B cell (primary cell): Measurements from ENCODE around the gene APPL1. TPM values are rescaled to one million over a fixed set of nuclear protein-coding genes. Genes with fewer than 3 reads are reported as not detected.

Experiments
- ATAC-seq: fragments of 200-7000 bp; cut with Tn5 transposase; one replicate; pipeline ENCODE4 v1.10.0; 2021; ENCODE audit warnings: low read depth, mild to moderate bottlenecking, moderate number of reproducible peaks, moderate library complexity
- CTCF ChIA-PET: fragments of 350-600 bp; sonication (Branson Sonifier 250); formaldehyde crosslinking; loops from one replicate; lab custom pipeline; 2021; ENCODE audit warnings: antibody characterized with exemption, inconsistent platforms; lab: Charles Lee
- POLR2A ChIA-PET: fragments of 350-600 bp; sonication (Branson Sonifier 250); formaldehyde crosslinking; loops from one replicate; lab custom pipeline; 2021; ENCODE audit warnings: antibody characterized with exemption; lab: Charles Lee
- DNase-seq: peaks from one replicate; pipeline ENCODE4 v3.0.0; 2013
- H2AFZ ChIP-seq: 2 replicates; pipeline ENCODE4 v1.6.1; 2012; ENCODE audit warnings: mild to moderate bottlenecking, low read depth, low read length; ENCODE audit not compliant: insufficient read depth, poor library complexity, severe bottlenecking
- H3K27ac ChIP-seq, 2 donors: 1 replicate in 1 of 2; 2 replicates in 1 of 2; pipeline ENCODE4 v1.5.1; 2012 to 2013; ENCODE audit warnings: low read length in 2 of 2, mild to moderate bottlenecking in 2 of 2, moderate library complexity in 1 of 2
- H3K27me3 ChIP-seq, 4 experiments: fragments of 200-600 bp in 1 of 4; sonication (generic) in 1 of 4; replicated peaks in 1 of 4; 1 replicate in 2 of 4; 2 replicates in 2 of 4; pipeline versions ENCODE4 v1.6.1 to v1.7.0; 2013 to 2016; ENCODE audit warnings: low read length in 3 of 4, mild to moderate bottlenecking in 2 of 4, mixed read lengths in 1 of 4, moderate library complexity in 1 of 4; ENCODE audit not compliant: insufficient read depth in 4 of 4, control insufficient read depth in 3 of 4; ENCODE audit errors: control extremely low read depth in 1 of 4
- H3K36me3 ChIP-seq, 2 experiments: replicated peaks in 1 of 2; 1 replicate in 1 of 2; 2 replicates in 1 of 2; pipeline versions ENCODE4 v1.6.1 to v1.7.1; 2013; ENCODE audit warnings: low read length in 1 of 2; ENCODE audit not compliant: insufficient read depth in 2 of 2, control insufficient read depth in 1 of 2; ENCODE audit errors: control extremely low read depth in 1 of 2, extremely low read depth in 1 of 2
- H3K4me1 ChIP-seq, 2 donors: fragments of 200-600 bp in 1 of 2; sonication (generic) in 1 of 2; 1 replicate in 1 of 2; 2 replicates in 1 of 2; pipeline versions ENCODE4 v1.5.1 to v1.6.1; 2013 to 2017; ENCODE audit warnings: low read length in 2 of 2; ENCODE audit not compliant: control insufficient read depth in 2 of 2, insufficient read depth in 2 of 2
- H3K4me2 ChIP-seq: replicated peaks from 2 replicates; pipeline ENCODE3; 2012; ENCODE audit warnings: mild to moderate bottlenecking, low read depth, low read length; ENCODE audit not compliant: poor library complexity, severe bottlenecking
- H3K4me3 ChIP-seq, 5 experiments: fragments of 200-600 bp in 1 of 5; sonication (generic) in 1 of 5; 1 replicate in 3 of 5; 2 replicates in 2 of 5; pipeline versions ENCODE4 v1.5.1 to v1.7.0; 2011 to 2016; ENCODE audit warnings: low read length in 4 of 5, mild to moderate bottlenecking in 4 of 5, low read depth in 2 of 5, control low read depth in 1 of 5, moderate library complexity in 1 of 5; ENCODE audit not compliant: insufficient read depth in 1 of 5; ENCODE audit errors: control extremely low read depth in 1 of 5, extremely low read depth in 1 of 5
- H3K79me2 ChIP-seq: fragments of 200-600 bp; sonication (generic); one replicate; pipeline ENCODE4 v1.6.0; 2016; ENCODE audit warnings: low read length; ENCODE audit not compliant: control insufficient read depth, insufficient read depth
- H3K9ac ChIP-seq: fragments of 200-600 bp; sonication (generic); 2 replicates; pipeline ENCODE4 v1.6.1; 2017; ENCODE audit warnings: mild to moderate bottlenecking, low read length, moderate library complexity
- H3K9me3 ChIP-seq, 3 donors: one replicate each; pipeline versions ENCODE4 v1.6.1 to v1.7.1; 2013; ENCODE audit warnings: low read length in 2 of 3; ENCODE audit not compliant: control insufficient read depth in 2 of 3, insufficient read depth in 1 of 3; ENCODE audit errors: control extremely low read depth in 1 of 3
- H4K20me1 ChIP-seq: 2 replicates; pipeline ENCODE4 v1.6.0; 2012; ENCODE audit warnings: mild to moderate bottlenecking, low read length; ENCODE audit not compliant: insufficient read depth, control insufficient read depth, poor library complexity, severe bottlenecking
- H3K27ac Mint-ChIP-seq: one replicate; pipeline ENCODE4 v1.8.0; 2021; ENCODE audit warnings: mixed read lengths
- H3K27me3 Mint-ChIP-seq: one replicate; pipeline ENCODE4 v1.8.0; 2021; ENCODE audit warnings: mixed read lengths
- H3K4me1 Mint-ChIP-seq: one replicate; pipeline ENCODE4 v1.8.0; 2021; ENCODE audit warnings: mixed read lengths
- H3K4me3 Mint-ChIP-seq: one replicate; pipeline ENCODE4 v1.8.0; 2021; ENCODE audit warnings: mixed read lengths
- H3K9me3 Mint-ChIP-seq: one replicate; pipeline ENCODE4 v1.8.0; 2022; ENCODE audit warnings: mixed read lengths; ENCODE audit not compliant: insufficient read depth
- EZH2 ChIP-seq: IDR thresholded peaks from 2 replicates; pipeline ENCODE4 v1.6.1; 2012; ENCODE audit warnings: borderline replicate concordance, low read depth, mild to moderate bottlenecking, moderate library complexity, low read length; ENCODE audit not compliant: insufficient read depth, poor library complexity, severe bottlenecking
- WGBS: methylation state at CpG from one replicate; pipeline ENCODE4 v1.1.5; 2013; ENCODE audit warnings: missing lambda C conversion rate; ENCODE audit not compliant: insufficient coverage; 5-methylcytosine and 5-hydroxymethylcytosine counted together
- intact Hi-C: fragments of 100-400 bp; cut with micrococcal nuclease; formaldehyde crosslinking; loops from one replicate; pipeline ENCODE4 v1.10.0; 2022
- polyA plus RNA-seq: library from polyadenylated mRNA; depleted of rRNA; stranded (reverse); fragments of >200 nt; gene quantifications from 2 replicates; pipeline ENCODE4 v1.2.3, GENCODE V29; 2012
- total RNA-seq, 2 donors: library from RNA; stranded (reverse); fragments of 120-200 nt in 1 of 2; gene quantifications; 1 replicate in 1 of 2; 2 replicates in 1 of 2; pipeline versions ENCODE4 v1.2.3 to v1.2.4, GENCODE V29; 2013 to 2022
- TF ChIP-seq, protein P1 (sequence below): fragments of 200-600 bp; IDR thresholded peaks from one replicate; pipeline ENCODE4 v1.8.0; 2022; ENCODE audit warnings: antibody characterized with exemption, mild to moderate bottlenecking

The APPL1 gene
- total and polyA plus RNA-seq, 2 donors (not counting 1 experiment from before 2014, with no cell fraction given) = 25.5 to 69.5 TPM

DNA sequence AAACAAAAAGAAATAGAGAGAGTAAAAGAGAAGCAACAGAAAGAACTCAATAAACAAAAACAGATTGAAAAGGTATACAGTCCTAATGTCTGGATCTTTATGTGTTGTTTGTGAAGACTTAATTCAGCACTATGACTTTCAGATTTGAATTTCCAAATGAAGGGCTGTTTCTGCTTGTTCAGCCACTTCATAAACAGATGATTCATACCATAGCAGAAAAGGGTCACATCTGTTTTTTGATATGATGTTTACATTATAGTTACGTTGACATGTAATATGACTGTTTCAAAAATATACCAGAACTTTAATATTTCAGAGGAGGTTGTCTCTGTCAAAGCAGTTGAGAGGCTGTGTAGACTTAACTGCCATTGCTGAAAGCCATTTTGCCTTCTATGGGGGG is 40.9 kb downstream of the APPL1 start:
- DNase-seq = no peak
- Histone ChIP-seq H3K27me3 (no peaks in the 10 kb centered on the region), H3K27ac (no peak overlapping the region), H3K4me1 (no peaks in the 10 kb centered on the region), H3K4me2 (no peak overlapping the region), H2AFZ (no peak overlapping the region), H4K20me1 (no peaks in the 10 kb centered on the region), H3K79me2 (peaks cover 7% of the 10 kb centered on the region), H3K4me3 (no peak overlapping the region), H3K36me3 (peaks cover 13 to 65% of the 10 kb centered on the region in 2 experiments), H3K9ac (no peak overlapping the region), H3K9me3 (no peaks in the 10 kb centered on the region)
- Mint-ChIP-seq H3K4me1 (no peaks in the 10 kb centered on the region), H3K4me3 (no peak overlapping the region), H3K27me3 (no peaks in the 10 kb centered on the region), H3K9me3 (peaks cover 2% of the 10 kb centered on the region), H3K27ac (no peak overlapping the region)
- ChIA-PET POLR2A (no interaction called here), CTCF (no interaction called here)
- intact Hi-C loops = no loop called here
- no peak for ATAC-seq
- no peak for TF ChIP-seq EZH2
- TF ChIP-seq, protein P1, sequence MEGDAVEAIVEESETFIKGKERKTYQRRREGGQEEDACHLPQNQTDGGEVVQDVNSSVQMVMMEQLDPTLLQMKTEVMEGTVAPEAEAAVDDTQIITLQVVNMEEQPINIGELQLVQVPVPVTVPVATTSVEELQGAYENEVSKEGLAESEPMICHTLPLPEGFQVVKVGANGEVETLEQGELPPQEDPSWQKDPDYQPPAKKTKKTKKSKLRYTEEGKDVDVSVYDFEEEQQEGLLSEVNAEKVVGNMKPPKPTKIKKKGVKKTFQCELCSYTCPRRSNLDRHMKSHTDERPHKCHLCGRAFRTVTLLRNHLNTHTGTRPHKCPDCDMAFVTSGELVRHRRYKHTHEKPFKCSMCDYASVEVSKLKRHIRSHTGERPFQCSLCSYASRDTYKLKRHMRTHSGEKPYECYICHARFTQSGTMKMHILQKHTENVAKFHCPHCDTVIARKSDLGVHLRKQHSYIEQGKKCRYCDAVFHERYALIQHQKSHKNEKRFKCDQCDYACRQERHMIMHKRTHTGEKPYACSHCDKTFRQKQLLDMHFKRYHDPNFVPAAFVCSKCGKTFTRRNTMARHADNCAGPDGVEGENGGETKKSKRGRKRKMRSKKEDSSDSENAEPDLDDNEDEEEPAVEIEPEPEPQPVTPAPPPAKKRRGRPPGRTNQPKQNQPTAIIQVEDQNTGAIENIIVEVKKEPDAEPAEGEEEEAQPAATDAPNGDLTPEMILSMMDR = no peak
- WGBS = no CpG with 5 or more reads among the region's 1 CpG

DNA sequence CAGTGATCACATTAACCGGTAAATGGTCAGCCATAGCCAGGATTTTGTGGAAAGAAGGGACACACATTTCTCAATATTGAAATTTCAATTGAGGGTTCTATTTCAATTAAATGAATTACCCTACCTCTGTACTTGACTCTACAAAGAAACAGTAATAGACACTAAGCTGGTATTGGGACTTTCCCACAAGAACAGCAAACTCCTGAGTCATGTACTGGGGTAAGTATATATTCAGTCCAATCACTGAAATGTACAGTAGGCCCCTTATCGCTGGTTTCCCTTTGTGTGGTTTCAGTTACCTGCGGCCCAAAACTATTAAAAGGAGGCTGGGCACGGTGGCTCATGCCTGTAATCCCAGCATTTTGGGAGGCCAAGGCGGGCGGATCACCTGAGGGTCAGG is 47.3 kb downstream of the APPL1 start:
- WGBS = 98% methylated on average over 5 of the region's 6 CpGs
- ATAC-seq = no peak
- Histone ChIP-seq H3K27me3 (no peaks in the 10 kb centered on the region), H3K27ac (no peak overlapping the region), H3K4me1 (no peaks in the 10 kb centered on the region), H3K4me3 (no peak overlapping the region), H4K20me1 (no peaks in the 10 kb centered on the region), H3K36me3 (peaks cover 15 to 16% of the 10 kb centered on the region in 2 experiments), H2AFZ (no peak overlapping the region), H3K4me2 (no peak overlapping the region), H3K79me2 (no peaks in the 10 kb centered on the region), H3K9ac (no peak overlapping the region), H3K9me3 (peaks cover 0 to 8% (median 0%) of the 10 kb centered on the region in 3 donors)
- no peak for DNase-seq
- no peak overlapping the region for H3K27ac Mint-ChIP-seq
- H3K4me3 Mint-ChIP-seq = no peak overlapping the region
- H3K9me3 Mint-ChIP-seq = no peaks in the 10 kb centered on the region
- CTCF ChIA-PET = no interaction called here
- no peaks in the 10 kb centered on the region for H3K4me1 Mint-ChIP-seq
- intact Hi-C loops = no loop called here
- TF ChIP-seq, protein P1 = no peak
- TF ChIP-seq EZH2 = no peak
- POLR2A ChIA-PET = no interaction called here
- H3K27me3 Mint-ChIP-seq = no peaks in the 10 kb centered on the region
